HG02759 (cell line): ENCODE data around the gene PPP1R12C.

ENCODE experiments used
- ATAC-seq: cut with Tn5 transposase; IDR thresholded peaks from one replicate; pipeline ENCODE4 v1.9.1; 2021; ENCODE audit warnings: mild to moderate bottlenecking, moderate library complexity; ENCODE audit not compliant: unreplicated experiment

Gene PPP1R12C

DNA sequence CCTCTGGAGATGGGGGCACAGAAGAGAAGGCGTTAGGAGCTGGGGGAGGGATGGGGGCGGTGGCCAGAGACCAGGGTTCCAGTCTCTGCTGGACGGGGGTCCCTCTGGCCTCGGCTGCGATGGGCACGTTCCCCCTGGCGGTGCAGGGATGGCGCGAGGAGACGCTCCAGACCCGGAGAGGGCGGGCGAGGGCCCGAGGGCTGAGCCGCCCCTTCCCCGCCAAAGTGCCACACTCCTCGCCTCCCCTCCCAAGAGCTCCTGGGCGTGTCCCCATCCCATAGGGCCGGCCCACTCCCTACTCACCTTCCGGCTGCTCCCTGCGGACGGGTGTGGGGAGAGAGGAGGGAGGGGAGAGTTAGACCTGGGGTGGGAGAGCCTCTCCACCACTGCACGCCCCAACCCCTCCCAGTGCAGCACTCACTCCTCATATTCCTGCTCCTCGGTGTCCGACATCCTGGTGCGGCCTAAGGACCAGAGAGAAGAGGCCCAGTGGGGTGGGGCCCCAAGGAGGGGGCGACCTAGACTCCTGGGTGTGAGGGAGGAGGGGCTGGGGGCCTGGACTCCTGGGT is 29.4 kb upstream of the PPP1R12C start:
- ATAC-seq, result no peak

DNA sequence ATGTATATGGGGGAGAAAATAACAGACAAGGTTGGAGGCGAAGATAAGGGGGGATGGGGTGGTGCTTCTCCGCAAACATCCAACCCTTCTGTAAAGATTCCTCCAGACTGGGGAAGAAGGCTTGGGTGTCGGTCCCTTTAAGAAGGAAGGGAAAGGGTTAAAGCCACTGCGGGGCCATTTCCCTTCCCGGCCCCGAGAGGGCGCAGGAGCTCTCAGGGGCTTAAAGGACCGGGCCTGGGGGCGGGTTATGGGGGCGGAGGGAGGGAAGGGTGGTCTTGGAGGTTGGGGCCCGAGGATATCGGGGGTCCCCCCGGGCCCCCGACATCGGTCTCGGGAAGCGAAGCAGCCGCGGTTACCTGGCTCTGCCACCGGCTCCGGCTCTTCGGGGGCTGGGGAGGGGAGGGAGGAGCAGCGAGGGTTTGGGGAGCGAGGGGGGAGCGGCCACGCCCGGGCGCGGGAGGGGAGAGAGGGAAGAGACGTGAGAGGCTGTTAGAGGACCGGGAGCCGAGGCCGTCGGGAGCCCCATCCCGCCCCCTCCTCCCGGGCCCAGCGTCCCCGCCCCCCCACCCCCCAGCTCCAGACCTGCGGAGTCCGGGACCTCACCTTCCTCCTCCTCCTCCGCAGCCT is 28.8 kb upstream of the PPP1R12C start:
- no peak for ATAC-seq

DNA sequence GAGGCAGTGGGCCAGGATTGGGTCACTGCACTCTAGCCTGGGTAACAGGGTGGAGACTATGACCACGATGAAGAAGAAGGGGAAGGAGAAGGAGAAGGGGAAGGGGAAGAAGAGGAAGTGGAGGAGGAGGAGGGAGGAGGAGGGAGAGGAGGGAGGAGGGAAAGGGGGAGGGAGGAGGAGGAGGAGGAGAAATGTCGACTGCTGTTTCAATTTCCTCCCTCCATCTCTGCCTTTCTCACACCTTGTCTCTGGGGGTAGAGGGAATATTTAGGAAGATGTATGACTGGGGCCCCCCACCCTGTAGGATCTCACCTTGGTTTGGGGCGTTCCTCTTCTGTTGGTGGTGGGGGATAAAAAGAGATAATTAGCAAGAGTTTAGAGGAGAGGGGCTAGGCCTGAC is 27.8 kb upstream of the PPP1R12C start:
- ATAC-seq, result no peak

DNA sequence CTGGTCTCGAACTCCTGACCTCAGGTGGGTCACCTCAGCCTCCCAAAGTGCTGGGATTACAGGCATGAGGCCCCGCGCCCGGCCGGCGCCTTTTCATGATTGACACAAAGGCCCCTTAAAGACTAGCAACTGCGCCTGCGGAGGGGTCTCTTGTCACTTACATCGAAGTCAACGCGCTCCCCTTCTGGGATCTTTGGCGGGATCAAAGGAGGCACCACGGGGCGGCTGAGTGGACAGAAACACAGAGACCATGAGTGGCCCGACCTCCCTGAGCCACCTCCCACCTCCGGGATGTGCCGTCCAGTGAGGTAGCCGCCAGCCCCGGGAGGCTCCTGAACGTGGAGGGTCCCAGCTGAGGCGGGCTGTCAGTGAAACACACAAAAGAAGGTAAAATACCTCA is 24.3 kb upstream of the PPP1R12C start:
- no peak for ATAC-seq

DNA sequence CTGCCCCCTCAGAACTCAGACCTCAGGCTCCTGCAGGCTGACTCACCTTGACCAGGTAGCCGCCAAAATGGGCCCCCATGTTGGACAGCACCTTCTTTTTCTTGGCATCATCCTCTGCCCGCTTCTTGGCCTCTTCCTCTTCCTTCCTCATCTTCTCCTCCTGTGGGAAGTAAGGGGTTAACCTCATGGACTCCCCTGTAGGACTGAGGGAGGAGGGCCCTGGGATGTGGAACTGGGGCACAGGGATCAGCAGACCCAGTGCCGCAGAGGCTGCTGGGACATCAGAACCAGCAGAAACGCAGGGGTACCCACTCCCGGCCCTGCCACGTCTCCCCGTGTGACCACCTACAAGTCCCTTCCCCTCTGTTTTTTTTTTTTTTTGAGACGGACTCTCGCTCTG is 20.5 kb upstream of the PPP1R12C start:
- ATAC-seq, result no peak

DNA sequence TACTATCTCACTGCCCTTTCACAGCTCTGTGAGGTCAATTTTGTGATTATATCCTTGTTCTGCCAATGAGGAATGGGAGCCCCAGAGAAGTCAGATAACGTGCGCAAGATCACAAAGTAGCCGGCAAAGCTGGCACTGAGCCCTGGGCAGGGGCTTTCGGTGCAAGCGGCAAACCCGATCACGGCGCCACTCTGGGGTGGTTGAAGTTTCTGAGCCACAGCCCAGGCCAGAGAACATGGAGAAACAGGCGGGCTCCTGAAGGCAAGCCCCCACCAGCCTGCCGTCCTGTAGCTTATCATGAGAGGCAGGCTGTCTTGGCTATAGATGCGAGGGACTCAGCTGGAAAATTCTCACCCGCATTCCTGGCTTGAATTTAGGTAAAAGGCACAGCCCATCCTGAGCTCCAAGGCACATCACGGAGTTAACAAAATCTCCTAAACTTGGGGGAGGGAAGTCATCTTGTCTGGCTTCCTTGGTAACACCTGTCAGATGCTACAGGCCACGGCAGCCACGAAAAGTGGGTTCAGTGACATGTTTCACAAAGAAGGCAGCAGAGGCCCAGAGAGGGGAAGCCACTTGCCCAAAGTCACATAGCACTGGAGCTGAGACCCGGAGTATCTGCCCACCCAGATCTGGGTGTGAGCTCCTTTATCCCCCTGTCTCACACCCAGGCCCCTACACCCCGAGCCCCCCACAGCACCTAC is 19.1 kb upstream of the PPP1R12C start:
- no peak for ATAC-seq

DNA sequence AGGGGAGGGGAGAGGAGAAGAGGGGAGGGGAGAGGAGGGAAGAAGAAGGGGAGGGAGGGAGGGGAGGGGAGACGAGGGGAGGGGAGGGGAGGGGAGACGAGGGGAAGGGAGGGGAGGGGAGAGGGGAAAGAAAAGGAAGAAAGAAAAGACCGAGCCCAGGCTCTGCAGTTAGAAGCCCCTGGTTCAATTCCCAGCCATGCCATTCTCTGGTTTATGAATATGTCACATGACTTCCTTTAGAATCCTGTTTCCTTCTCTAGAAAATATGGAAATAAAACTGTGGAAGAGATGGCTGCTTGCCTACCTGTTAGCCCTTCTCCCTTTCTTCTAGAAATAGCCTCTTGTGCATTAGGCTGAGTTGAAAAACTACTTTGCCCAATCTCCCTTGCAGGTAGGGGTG is 17.3 kb upstream of the PPP1R12C start:
- no peak for ATAC-seq

DNA sequence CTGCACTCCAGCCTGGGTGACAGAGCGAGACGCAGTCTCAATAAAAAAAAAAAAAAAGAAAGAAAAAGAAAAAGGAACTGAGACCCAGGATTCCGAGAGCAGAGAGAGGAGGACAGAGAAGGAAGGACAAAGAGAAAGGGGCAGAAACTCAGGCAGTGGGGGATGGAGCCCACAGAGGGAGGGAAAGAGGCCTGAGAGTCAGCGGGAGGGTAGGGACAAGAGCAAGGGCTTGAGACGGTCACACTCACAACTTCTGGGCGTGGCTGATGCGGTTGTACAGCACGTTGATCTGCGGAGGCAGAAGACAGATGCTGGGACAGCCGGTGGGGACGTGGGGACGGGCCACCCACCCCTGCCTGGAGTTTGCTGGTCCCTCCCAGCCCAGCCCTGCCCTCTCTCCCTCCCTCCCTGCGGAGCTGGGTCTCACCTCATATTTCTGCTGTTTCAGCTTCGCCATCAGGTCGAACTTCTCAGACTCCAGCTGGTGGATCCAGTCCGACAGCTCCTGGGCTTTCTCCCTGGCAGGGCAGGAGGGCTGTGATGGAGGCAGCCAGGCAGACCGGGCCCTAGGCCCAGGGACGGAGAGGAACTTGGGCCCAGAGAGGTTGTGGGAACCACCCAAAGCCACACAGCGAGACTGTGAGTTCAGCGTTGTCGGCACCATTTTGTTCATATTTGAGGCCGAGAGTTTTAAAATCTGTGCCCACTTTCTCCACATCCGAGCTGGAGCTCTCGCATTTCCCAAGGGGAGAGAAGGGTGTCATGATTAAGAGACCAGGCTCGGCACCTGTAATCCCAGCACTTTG is 16.4 kb upstream of the PPP1R12C start:
- no peak for ATAC-seq

DNA sequence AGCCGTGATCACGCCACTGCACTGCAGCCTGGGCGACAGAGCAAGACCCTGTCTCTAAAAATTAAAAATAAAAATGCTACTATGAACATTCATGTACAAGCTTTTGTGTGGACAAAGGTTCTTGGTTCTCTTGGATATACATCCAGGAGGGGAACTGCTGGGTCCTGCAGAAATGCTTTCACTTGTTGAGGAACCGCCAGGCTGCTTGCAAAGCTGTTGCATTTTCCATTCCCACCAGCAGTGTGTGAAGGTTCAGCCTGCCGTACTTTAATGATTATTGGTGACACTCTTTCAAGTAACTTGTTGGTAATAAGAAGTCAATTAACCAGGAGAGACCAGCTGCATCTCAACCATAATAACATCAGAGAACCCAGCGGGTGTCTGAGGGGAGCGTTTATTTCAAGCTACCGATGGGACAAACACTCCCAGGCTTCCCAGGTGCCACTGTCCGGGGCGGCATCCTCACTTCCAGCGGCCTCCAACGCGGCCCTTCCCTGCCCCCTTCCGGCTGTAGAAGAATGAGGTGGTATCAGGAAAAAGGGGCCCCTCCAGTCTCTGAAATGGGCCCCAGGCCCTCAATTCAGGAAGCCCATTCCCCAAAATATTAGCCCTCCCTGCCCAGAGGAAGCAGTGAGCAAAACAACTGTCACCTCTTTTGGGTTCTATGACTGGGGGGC is 15.2 kb upstream of the PPP1R12C start:
- no peak for ATAC-seq

DNA sequence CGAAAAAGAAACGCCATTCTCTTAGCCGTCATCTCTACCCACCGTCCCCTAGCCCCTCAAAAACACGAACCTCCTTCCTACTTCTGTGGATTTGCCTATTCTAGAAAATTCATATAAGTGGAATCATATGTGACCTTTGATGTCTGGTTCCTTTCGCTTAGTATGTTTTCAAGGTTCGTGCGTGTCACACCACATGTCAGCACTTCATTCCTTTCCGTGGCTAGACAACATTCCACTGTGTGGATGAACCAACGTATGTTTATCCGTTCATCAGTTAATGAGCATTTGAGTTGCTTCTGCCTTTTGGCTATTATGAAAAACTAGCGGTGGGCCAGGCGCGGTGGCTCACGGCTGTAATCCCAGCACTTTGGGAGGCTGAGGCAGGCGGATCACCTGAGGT is 14.0 kb upstream of the PPP1R12C start:
- no peak for ATAC-seq

DNA sequence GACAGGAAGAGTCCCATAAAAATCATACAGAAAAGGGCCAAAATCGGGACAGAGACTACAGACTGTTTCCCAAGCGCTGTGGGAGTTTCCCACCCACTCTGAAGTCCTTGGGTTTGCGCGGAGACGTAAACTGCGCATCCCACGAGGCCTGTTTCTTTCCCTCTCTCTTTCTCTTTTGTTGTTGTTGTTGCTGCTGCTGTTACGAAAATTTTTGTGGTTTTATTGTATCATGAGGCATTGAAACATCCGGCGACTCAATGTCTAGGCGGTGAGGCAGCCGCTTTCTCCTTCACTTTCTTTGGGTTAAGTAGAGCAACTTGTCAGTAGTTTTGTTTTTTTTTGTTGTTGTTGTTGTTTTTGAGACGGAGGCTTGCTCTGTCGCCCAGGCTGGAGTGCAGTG is 1.6 kb upstream of the PPP1R12C start:
- ATAC-seq, result no peak

DNA sequence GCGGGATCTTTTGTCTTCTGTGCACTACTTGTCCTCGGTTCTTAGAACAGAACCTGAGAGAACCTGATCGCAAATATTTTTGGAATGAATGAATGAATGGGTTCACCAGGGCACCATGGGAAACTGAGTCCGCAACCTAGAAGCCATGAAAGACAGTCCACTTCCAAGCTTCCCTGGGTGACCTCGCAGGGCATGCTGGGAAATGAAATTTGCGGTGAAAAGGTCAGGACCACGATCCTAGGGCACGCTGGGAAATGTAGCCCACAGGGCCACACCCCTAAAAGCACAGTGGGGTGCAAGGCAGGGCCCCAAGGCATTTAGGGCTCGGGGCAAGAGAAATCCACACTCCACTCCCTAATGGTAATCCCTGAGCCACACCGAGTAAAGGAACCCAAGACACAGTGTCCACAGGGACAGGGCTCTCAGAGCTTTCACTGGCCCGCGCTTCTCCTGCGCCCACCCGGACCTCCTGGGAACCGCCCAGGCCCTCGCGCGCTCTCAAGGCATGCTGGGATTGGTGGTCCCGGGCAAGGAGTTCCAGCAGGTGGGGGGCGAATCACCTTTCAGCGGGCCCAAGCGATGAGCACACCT is 1.1 kb upstream of the PPP1R12C start:
- no peak for ATAC-seq

DNA sequence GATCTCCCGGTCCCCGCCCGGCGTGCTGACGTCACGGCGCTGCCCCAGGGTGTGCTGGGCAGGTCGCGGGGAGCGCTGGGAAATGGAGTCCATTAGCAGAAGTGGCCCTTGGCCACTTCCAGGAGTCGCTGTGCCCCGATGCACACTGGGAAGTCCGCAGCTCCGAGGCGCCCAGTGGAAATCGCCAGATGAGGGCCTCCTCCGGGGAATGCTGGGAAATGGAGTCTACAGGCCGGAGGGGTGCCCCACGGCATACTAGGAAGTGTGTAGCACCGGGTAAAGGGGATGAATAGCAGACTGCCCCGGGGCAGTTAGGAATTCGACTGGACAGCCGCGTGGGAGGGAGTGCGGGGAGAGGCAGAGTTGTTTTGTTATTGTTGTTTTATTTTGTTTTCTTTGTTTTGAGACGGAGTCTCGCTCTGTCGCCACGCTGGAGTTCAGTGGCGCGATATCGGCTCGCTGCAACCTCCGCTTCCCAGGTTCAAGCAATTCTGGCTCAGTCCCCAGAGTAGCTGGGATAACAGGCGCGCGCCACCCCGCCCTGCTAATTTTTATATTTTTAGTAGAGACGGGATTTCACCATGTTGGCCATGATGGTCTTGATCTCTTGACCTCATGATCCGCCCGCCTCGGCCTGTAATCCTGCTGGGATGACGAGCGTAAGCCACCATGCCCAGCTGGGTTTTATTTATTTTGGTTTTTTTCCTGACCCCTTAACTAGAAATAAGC is 390 bp upstream of the PPP1R12C start:
- peak; percentile 85 for ATAC-seq

DNA sequence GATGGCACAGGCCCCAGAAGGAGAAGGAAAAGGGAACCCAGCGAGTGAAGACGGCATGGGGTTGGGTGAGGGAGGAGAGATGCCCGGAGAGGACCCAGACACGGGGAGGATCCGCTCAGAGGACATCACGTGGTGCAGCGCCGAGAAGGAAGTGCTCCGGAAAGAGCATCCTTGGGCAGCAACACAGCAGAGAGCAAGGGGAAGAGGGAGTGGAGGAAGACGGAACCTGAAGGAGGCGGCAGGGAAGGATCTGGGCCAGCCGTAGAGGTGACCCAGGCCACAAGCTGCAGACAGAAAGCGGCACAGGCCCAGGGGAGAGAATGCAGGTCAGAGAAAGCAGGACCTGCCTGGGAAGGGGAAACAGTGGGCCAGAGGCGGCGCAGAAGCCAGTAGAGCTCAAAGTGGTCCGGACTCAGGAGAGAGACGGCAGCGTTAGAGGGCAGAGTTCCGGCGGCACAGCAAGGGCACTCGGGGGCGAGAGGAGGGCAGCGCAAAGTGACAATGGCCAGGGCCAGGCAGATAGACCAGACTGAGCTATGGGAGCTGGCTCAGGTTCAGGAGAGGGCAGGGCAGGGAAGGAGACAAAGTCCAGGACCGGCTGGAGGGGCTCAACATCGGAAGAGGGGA is 1.1 kb downstream of the PPP1R12C start:
- no peak for ATAC-seq

DNA sequence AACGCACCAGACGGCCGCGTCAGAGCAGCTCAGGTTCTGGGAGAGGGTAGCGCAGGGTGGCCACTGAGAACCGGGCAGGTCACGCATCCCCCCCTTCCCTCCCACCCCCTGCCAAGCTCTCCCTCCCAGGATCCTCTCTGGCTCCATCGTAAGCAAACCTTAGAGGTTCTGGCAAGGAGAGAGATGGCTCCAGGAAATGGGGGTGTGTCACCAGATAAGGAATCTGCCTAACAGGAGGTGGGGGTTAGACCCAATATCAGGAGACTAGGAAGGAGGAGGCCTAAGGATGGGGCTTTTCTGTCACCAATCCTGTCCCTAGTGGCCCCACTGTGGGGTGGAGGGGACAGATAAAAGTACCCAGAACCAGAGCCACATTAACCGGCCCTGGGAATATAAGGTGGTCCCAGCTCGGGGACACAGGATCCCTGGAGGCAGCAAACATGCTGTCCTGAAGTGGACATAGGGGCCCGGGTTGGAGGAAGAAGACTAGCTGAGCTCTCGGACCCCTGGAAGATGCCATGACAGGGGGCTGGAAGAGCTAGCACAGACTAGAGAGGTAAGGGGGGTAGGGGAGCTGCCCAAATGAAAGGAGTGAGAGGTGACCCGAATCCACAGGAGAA is 1.9 kb downstream of the PPP1R12C start:
- no peak for ATAC-seq

DNA sequence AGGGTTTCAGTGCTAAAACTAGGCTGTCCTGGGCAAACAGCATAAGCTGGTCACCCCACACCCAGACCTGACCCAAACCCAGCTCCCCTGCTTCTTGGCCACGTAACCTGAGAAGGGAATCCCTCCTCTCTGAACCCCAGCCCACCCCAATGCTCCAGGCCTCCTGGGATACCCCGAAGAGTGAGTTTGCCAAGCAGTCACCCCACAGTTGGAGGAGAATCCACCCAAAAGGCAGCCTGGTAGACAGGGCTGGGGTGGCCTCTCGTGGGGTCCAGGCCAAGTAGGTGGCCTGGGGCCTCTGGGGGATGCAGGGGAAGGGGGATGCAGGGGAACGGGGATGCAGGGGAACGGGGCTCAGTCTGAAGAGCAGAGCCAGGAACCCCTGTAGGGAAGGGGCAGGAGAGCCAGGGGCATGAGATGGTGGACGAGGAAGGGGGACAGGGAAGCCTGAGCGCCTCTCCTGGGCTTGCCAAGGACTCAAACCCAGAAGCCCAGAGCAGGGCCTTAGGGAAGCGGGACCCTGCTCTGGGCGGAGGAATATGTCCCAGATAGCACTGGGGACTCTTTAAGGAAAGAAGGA is 2.8 kb downstream of the PPP1R12C start:
- ATAC-seq, result no peak

DNA sequence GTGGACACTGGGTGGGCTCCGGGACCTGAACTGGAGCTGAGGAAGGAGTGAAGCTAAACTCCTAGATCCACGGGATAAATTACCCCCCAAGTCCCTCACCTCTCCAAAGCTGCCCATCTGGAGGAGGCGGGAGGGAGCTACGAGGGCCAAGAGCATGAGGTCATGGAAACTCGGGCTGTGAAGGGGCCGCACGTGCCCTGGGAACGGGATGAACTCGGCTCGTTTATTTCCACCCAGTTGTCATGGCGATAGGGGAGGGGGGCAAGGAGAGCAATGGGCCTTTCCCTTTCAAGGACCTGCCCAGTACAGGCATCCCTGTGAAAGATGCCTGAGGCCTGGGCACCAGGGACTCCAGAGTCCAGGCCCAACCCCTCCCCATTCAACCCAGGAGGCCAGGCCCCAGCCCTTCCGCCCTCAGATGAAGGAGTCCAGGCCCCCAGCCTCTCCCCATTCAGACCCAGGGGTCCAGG is 3.8 kb downstream of the PPP1R12C start:
- no peak for ATAC-seq

DNA sequence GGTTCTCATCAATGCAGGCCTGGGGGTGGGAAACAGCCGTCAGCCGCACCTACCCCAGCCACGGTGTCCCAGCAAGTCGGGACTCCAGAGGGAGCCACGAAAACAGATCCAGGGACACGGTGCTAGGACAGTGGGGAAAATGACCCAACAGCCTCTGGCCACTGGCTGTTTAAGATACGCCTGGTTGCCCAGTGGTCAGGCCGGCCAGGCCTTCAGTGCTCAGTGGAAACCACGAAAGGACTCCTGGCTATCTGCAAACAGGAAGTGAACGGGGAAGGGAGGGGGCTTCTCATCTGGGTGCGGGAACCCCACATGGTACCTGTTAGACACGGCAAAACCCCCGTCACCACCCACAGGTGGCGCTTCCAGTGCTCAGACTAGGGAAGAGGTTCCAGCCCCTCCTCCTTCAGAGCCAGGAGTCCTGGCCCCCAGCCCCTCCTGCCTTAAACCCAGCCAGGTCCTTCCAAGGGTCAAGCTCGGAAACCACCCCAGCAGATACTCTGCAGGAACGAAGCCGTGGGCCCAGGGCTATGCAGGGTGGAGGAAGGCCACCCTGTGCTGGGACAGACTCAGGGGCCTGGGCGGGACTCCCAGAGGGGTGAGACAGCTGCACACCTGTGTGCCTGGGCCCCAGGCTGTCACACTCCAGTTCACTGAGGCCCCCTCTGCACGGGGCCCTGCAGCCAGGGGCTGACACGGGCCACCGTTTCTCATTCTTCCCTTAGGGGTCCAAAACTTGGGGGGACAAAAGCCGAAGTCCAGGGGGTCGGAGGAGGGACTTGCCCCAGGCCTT is 4.5 kb downstream of the PPP1R12C start:
- no peak for ATAC-seq
